Fibroblast of skin of abdomen (primary cell): Measurements from ENCODE around the gene CCDC3.
"Not testable (repeated sequence)": the region's sequence is repeated elsewhere in the genome, so short reads cannot be mapped to it uniquely, and the experiment has no call there.

Experiments
- DNase-seq: peaks from one replicate; pipeline ENCODE4 v3.0.0-alpha.2; 2013

Gene CCDC3

GRCh38 chr10:12999849-13000248 is 1.7 kb downstream of the CCDC3 start:
- DNase-seq, result no peak

- no peak for DNase-seq
Measured at GRCh38 chr10:12995425-12995861, 6.1 kb downstream of the CCDC3 start.

- no peak for DNase-seq
Measured at GRCh38 chr10:12993595-12993994, 7.9 kb downstream of the CCDC3 start.

- DNase-seq, result no peak
Measured at GRCh38 chr10:12985347-12985746, 16.2 kb downstream of the CCDC3 start.

- DNase-seq, result peak; percentile 41
Measured at GRCh38 chr10:12984165-12984747, 17.3 kb downstream of the CCDC3 start.

GRCh38 chr10:12983568-12983967 is 17.9 kb downstream of the CCDC3 start:
- DNase-seq, result not testable (repeated sequence)

GRCh38 chr10:12981570-12981969 is 19.9 kb downstream of the CCDC3 start:
- peak; percentile 28 for DNase-seq

- no peak for DNase-seq
Measured at GRCh38 chr10:12980713-12981306, 20.7 kb downstream of the CCDC3 start.

- no peak for DNase-seq
Measured at GRCh38 chr10:12980102-12980661, 21.3 kb downstream of the CCDC3 start.

GRCh38 chr10:12978891-12979290 is 22.6 kb downstream of the CCDC3 start:
- peak; percentile 22 for DNase-seq

- DNase-seq, result no peak
Measured at GRCh38 chr10:12975906-12976305, 25.6 kb downstream of the CCDC3 start.

GRCh38 chr10:12975266-12975665 is 26.2 kb downstream of the CCDC3 start:
- DNase-seq, result no peak

GRCh38 chr10:12974491-12975199 is 26.9 kb downstream of the CCDC3 start:
- DNase-seq, result no peak

GRCh38 chr10:12974078-12974477 is 27.4 kb downstream of the CCDC3 start:
- no peak for DNase-seq

GRCh38 chr10:12973149-12973718 is 28.3 kb downstream of the CCDC3 start:
- no peak for DNase-seq

- DNase-seq, result no peak
Measured at GRCh38 chr10:12972146-12972545, 29.4 kb downstream of the CCDC3 start.

GRCh38 chr10:12971001-12971788 is 30.3 kb downstream of the CCDC3 start:
- DNase-seq, result no peak

GRCh38 chr10:12969951-12970350 is 31.6 kb downstream of the CCDC3 start:
- peak; percentile 31 for DNase-seq

GRCh38 chr10:12966067-12966466 is 35.4 kb downstream of the CCDC3 start:
- DNase-seq, result no peak

GRCh38 chr10:12965571-12965970 is 35.9 kb downstream of the CCDC3 start:
- peak; percentile 58 for DNase-seq

- no peak for DNase-seq
Measured at GRCh38 chr10:12962556-12962955, 39.0 kb downstream of the CCDC3 start.

- DNase-seq, result no peak
Measured at GRCh38 chr10:12961416-12962205, 39.9 kb downstream of the CCDC3 start.
